ENCODE measurements around the gene ZNF726.

GRCh38 chr19:23969630-23970029 is 54.9 kb downstream of the ZNF726 start:
- TF ChIP-seq CTCF (IDR thresholded peaks at IDR 0.05) (no peak), ZFX (IDR thresholded peaks at IDR 0.05; ENCODE audit: borderline replicate concordance) (no peak)
